IMR-90 (cell line): ENCODE results near the gene DSCAM. TPM values are rescaled to one million over a fixed set of nuclear protein-coding genes. Genes with fewer than 3 reads are reported as not detected.

Experiments
- ATAC-seq: fragments of 200-7000 bp; cut with Tn5 transposase; 2 replicates; pipeline ENCODE4 v1.9.1; 2020; ENCODE audit warnings: low read depth, mild to moderate bottlenecking, moderate library complexity
- BruUV-seq: library from RNA; stranded (reverse); fragments of 400-500 nt; replicated peaks from 2 replicates; lab custom pipeline; 2021; lab: Mats Ljungman, UMichigan
- CTCF ChIA-PET: fragments of 300-600 bp; formaldehyde crosslinking; extraction: SDS; loops from one replicate; lab custom pipeline; 2021; ENCODE audit warnings: antibody characterized with exemption; lab: Yijun Ruan, JAX
- POLR2A ChIA-PET: fragments of 300-600 bp; sonication (Branson Sonifier 250); formaldehyde crosslinking; loops from one replicate; lab custom pipeline; 2022; ENCODE audit warnings: antibody characterized with exemption; ENCODE audit not compliant: unreplicated experiment; lab: Charles Lee
- DNase-seq: peaks from one replicate; pipeline ENCODE4 v3.0.0; 2013
- H2AFZ ChIP-seq: replicated peaks from 2 replicates; pipeline ENCODE3; 2013; ENCODE audit warnings: low read length, mild to moderate bottlenecking; ENCODE audit not compliant: poor library complexity
- H2AK5ac ChIP-seq: 2 replicates; pipeline ENCODE4 v1.6.1; 2013; ENCODE audit warnings: low read depth, low read length, inconsistent platforms
- H2AK9ac ChIP-seq: replicated peaks from 2 replicates; pipeline ENCODE3; 2013; ENCODE audit warnings: mild to moderate bottlenecking, low read depth, low read length, moderate library complexity; ENCODE audit not compliant: poor library complexity
- H2BK120ac ChIP-seq: 2 replicates; pipeline ENCODE4 v1.6.1; 2013; ENCODE audit warnings: low read depth, low read length, inconsistent platforms
- H2BK15ac ChIP-seq: 3 replicates; pipeline ENCODE4 v1.6.1; 2013; ENCODE audit warnings: low read depth, low read length, inconsistent platforms
- H2BK20ac ChIP-seq: 2 replicates; pipeline ENCODE4 v1.6.1; 2013; ENCODE audit warnings: low read depth, mild to moderate bottlenecking, inconsistent platforms, low read length, moderate library complexity
- H2BK5ac ChIP-seq: 2 replicates; pipeline ENCODE4 v1.6.1; 2013; ENCODE audit warnings: mild to moderate bottlenecking, low read depth, low read length, inconsistent platforms; ENCODE audit not compliant: poor library complexity, severe bottlenecking
- H3K14ac ChIP-seq: replicated peaks from 2 replicates; pipeline ENCODE4 v1.6.1; 2013; ENCODE audit warnings: low read depth, low read length, inconsistent platforms
- H3K18ac ChIP-seq: 2 replicates; pipeline ENCODE4 v1.6.1; 2013; ENCODE audit warnings: low read depth, low read length, control low read depth
- H3K23ac ChIP-seq: 2 replicates; pipeline ENCODE4 v1.6.1; 2013; ENCODE audit warnings: low read depth, low read length, inconsistent platforms
- H3K27ac ChIP-seq: 2 replicates; pipeline ENCODE4 v1.5.1; 2013; ENCODE audit warnings: mild to moderate bottlenecking, control low read depth, low read length; ENCODE audit not compliant: insufficient read depth
- H3K27me3 ChIP-seq: 2 replicates; pipeline ENCODE4 v1.6.1; 2013; ENCODE audit warnings: low read length; ENCODE audit not compliant: control insufficient read depth, insufficient read depth
- H3K36me3 ChIP-seq: 2 replicates; pipeline ENCODE4 v1.6.1; 2013; ENCODE audit warnings: low read length, mixed read lengths; ENCODE audit not compliant: control insufficient read depth, insufficient read depth
- H3K4ac ChIP-seq: 2 replicates; pipeline ENCODE4 v1.6.1; 2013; ENCODE audit warnings: low read depth, low read length, inconsistent platforms
- H3K4me1 ChIP-seq: 2 replicates; pipeline ENCODE4 v1.6.1; 2013; ENCODE audit warnings: low read length, mixed read lengths; ENCODE audit not compliant: control insufficient read depth, insufficient read depth
- H3K4me2 ChIP-seq: 2 replicates; pipeline ENCODE4 v1.6.1; 2013; ENCODE audit warnings: low read depth, mild to moderate bottlenecking, control low read depth, low read length, moderate library complexity
- H3K4me3 ChIP-seq: 2 replicates; pipeline ENCODE4 v1.5.1; 2013; ENCODE audit warnings: low read depth, mild to moderate bottlenecking, control low read depth, low read length, moderate library complexity; ENCODE audit not compliant: insufficient read depth
- H3K56ac ChIP-seq: 2 replicates; pipeline ENCODE4 v1.6.1; 2013; ENCODE audit warnings: low read length, inconsistent platforms; ENCODE audit not compliant: insufficient read depth; ENCODE audit errors: extremely low read depth
- H3K79me1 ChIP-seq, 2 experiments: 2 replicates each; pipeline ENCODE4 v1.6.1; 2013; ENCODE audit warnings: low read length in 2 of 2, inconsistent platforms in 1 of 2, low read depth in 1 of 2
- H3K9ac ChIP-seq: 2 replicates; pipeline ENCODE4 v1.6.1; 2013; ENCODE audit warnings: low read depth, low read length, control low read depth
- H3K9me1 ChIP-seq: 2 replicates; pipeline ENCODE4 v1.6.1; 2013; ENCODE audit warnings: low read length, inconsistent platforms; ENCODE audit not compliant: insufficient read depth
- H3K9me3 ChIP-seq: 2 replicates; pipeline ENCODE4 v1.6.1; 2013; ENCODE audit warnings: low read length; ENCODE audit not compliant: control insufficient read depth, insufficient read depth
- H4K20me1 ChIP-seq: 2 replicates; pipeline ENCODE4 v1.6.1; 2013; ENCODE audit warnings: low read length, inconsistent platforms; ENCODE audit not compliant: insufficient read depth
- H4K5ac ChIP-seq: 2 replicates; pipeline ENCODE4 v1.6.1; 2013; ENCODE audit warnings: mild to moderate bottlenecking, low read depth, low read length, control low read depth
- H4K8ac ChIP-seq, 2 experiments: 2 replicates each; pipeline ENCODE4 v1.6.1; 2013; ENCODE audit warnings: low read depth in 2 of 2, low read length in 2 of 2, control low read depth in 1 of 2, inconsistent platforms in 1 of 2
- H4K91ac ChIP-seq: 2 replicates; pipeline ENCODE4 v1.6.1; 2013; ENCODE audit warnings: low read depth, low read length, inconsistent platforms; ENCODE audit not compliant: insufficient read depth
- CEBPB ChIP-seq: IDR thresholded peaks from 2 replicates; pipeline ENCODE4 v1.6.1; 2012; ENCODE audit warnings: low read depth, low read length, improper control_type of control experiment
- CHD1 ChIP-seq: IDR thresholded peaks from 2 replicates; pipeline ENCODE4 v1.6.1; 2012; ENCODE audit warnings: low read depth, low read length, improper control_type of control experiment
- MAFK ChIP-seq: IDR thresholded peaks from 2 replicates; pipeline ENCODE4 v1.6.1; 2012; ENCODE audit warnings: low read depth, low read length, improper control_type of control experiment
- MAZ ChIP-seq: IDR thresholded peaks from 2 replicates; pipeline ENCODE4 v1.6.1; 2012; ENCODE audit warnings: low read depth, mild to moderate bottlenecking, low read length, improper control_type of control experiment, moderate library complexity, borderline replicate concordance
- MXI1 ChIP-seq: IDR thresholded peaks from 2 replicates; pipeline ENCODE4 v1.6.1; 2012; ENCODE audit warnings: low read depth, mild to moderate bottlenecking, low read length, moderate library complexity, borderline replicate concordance
- NFE2L2 ChIP-seq: fragments of 150-350 bp; IDR thresholded peaks from 2 replicates; pipeline ENCODE4 v1.6.1; 2016; ENCODE audit warnings: low read depth, mild to moderate bottlenecking, low read length
- POLR2A ChIP-seq: IDR thresholded peaks from 2 replicates; pipeline ENCODE4 v1.6.1; 2012; ENCODE audit warnings: mild to moderate bottlenecking, low read depth, low read length
- RAD21 ChIP-seq: IDR thresholded peaks from 2 replicates; pipeline ENCODE4 v1.6.1; 2012; ENCODE audit warnings: low read length, improper control_type of control experiment
- RCOR1 ChIP-seq: IDR thresholded peaks from 2 replicates; pipeline ENCODE4 v1.6.1; 2012; ENCODE audit warnings: mild to moderate bottlenecking, low read length, improper control_type of control experiment; ENCODE audit not compliant: insufficient replicate concordance
- RFX5 ChIP-seq: IDR thresholded peaks from 2 replicates; pipeline ENCODE4 v1.8.0; 2012; ENCODE audit warnings: low read depth, mild to moderate bottlenecking, low read length, moderate library complexity
- SMC3 ChIP-seq: fragments of 150-350 bp; IDR thresholded peaks from 2 replicates; pipeline ENCODE4 v1.6.1; 2016; ENCODE audit warnings: low read depth, mild to moderate bottlenecking, antibody characterized with exemption, low read length, moderate library complexity
- WGBS, 2 experiments: methylation state at CpG; one replicate each; pipeline versions ENCODE4 v1.1.5 to v1.1.7; 2013; ENCODE audit warnings: missing lambda C conversion rate in 2 of 2; ENCODE audit not compliant: insufficient read length in 1 of 2; ENCODE audit errors: extremely low coverage in 2 of 2; 5-methylcytosine and 5-hydroxymethylcytosine counted together
- dilution Hi-C: fragments of 300-500 bp; cut with HindIII; formaldehyde crosslinking; loops from one replicate; pipeline ENCODE4 v1.14.3; 2018; ENCODE audit warnings: low sequenced_read_pairs; ENCODE audit not compliant: unreplicated experiment
- in situ Hi-C: fragments of 300-500 bp; cut with MboI; formaldehyde crosslinking; loops from 3 replicates; pipeline ENCODE4 v1.14.3; 2019; ENCODE audit warnings: low sequenced_read_pairs, inconsistent platforms, mixed read lengths
- intact Hi-C: fragments of 100-400 bp; cut with micrococcal nuclease; formaldehyde crosslinking; loops from 2 replicates; pipeline ENCODE4 v1.10.0; 2022
- polyA plus RNA-seq, 3 experiments: library from polyadenylated mRNA; depleted of rRNA; stranded (reverse); fragments of >200 nt; gene quantifications; 2 replicates each; pipeline ENCODE4 v1.2.3, GENCODE V29; 2012; ENCODE audit warnings: low replicate concordance in 1 of 3
- total RNA-seq: library from RNA; depleted of rRNA; stranded (reverse); fragments of >200 nt; gene quantifications from 2 replicates; pipeline ENCODE4 v1.2.3, GENCODE V29; 2012
- TF ChIP-seq, protein P1 (sequence below): conservative IDR thresholded peaks from 2 replicates; pipeline ENCODE4 v1.5.1; 2012; ENCODE audit warnings: mild to moderate bottlenecking, low read depth, low read length, improper control_type of control experiment
- TF ChIP-seq, protein P2 (sequence below): fragments of 150-350 bp; IDR thresholded peaks from 2 replicates; pipeline ENCODE4 v1.6.1; 2017; ENCODE audit warnings: mild to moderate bottlenecking, antibody characterized with exemption, low read length, low read depth
- TF ChIP-seq, protein P3 (sequence below): fragments of 150-350 bp; IDR thresholded peaks from 2 replicates; pipeline ENCODE4 v1.6.1; 2016; ENCODE audit warnings: low read depth, mild to moderate bottlenecking, low read length, moderate library complexity, borderline replicate concordance

The DSCAM gene
- total and polyA plus RNA-seq, 2 of the 4 experiments (the other 2 are of a cell fraction) = under 0.01 to 0.02 TPM

DNA sequence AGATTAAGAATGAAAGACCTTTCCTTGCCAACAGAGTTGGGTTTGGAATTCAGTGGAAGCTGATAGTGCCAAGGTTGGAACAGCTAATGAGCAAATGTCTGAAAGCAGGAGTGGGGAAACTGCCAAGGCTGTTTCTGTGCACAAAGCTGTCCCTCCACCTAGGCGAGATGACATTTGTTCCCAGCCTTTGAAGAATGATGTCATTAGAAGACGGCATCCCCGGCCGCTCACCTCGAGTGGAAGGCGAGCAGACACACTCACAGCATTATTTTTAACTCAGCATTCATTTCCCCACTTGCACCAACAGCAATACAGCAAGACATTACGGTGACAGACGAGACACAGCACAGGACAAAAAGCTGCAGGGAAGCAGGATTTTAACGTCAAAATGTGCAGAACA, 515.8 kb downstream of the DSCAM start:
- no peak overlapping the region for H4K91ac ChIP-seq

More for the DNA sequence above, 515.8 kb downstream of the DSCAM start:
- no peak overlapping the region for H3K56ac ChIP-seq
- no peaks in the 10 kb centered on the region for H3K36me3 ChIP-seq
- dilution Hi-C loops (no loop called here), intact Hi-C loops (no loop called here), in situ Hi-C loops (no loop called here)
- H3K23ac ChIP-seq = no peak overlapping the region
- H3K18ac ChIP-seq = no peak overlapping the region
- no peaks in the 10 kb centered on the region for H3K4me1 ChIP-seq
- DNase-seq = no peak
- no peak for ATAC-seq
- no peak overlapping the region for H3K14ac ChIP-seq
- H2AK5ac ChIP-seq = no peak overlapping the region
- BruUV-seq = no TSS peak
- TF ChIP-seq RCOR1 = no peak
- TF ChIP-seq MAZ = no peak
- TF ChIP-seq, protein P1, sequence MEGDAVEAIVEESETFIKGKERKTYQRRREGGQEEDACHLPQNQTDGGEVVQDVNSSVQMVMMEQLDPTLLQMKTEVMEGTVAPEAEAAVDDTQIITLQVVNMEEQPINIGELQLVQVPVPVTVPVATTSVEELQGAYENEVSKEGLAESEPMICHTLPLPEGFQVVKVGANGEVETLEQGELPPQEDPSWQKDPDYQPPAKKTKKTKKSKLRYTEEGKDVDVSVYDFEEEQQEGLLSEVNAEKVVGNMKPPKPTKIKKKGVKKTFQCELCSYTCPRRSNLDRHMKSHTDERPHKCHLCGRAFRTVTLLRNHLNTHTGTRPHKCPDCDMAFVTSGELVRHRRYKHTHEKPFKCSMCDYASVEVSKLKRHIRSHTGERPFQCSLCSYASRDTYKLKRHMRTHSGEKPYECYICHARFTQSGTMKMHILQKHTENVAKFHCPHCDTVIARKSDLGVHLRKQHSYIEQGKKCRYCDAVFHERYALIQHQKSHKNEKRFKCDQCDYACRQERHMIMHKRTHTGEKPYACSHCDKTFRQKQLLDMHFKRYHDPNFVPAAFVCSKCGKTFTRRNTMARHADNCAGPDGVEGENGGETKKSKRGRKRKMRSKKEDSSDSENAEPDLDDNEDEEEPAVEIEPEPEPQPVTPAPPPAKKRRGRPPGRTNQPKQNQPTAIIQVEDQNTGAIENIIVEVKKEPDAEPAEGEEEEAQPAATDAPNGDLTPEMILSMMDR = no peak
- no peak for TF ChIP-seq SMC3
- TF ChIP-seq, protein P2, sequence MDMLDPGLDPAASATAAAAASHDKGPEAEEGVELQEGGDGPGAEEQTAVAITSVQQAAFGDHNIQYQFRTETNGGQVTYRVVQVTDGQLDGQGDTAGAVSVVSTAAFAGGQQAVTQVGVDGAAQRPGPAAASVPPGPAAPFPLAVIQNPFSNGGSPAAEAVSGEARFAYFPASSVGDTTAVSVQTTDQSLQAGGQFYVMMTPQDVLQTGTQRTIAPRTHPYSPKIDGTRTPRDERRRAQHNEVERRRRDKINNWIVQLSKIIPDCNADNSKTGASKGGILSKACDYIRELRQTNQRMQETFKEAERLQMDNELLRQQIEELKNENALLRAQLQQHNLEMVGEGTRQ = no peak
- TF ChIP-seq POLR2A = no peak
- TF ChIP-seq CHD1 = no peak
- TF ChIP-seq, protein P3, sequence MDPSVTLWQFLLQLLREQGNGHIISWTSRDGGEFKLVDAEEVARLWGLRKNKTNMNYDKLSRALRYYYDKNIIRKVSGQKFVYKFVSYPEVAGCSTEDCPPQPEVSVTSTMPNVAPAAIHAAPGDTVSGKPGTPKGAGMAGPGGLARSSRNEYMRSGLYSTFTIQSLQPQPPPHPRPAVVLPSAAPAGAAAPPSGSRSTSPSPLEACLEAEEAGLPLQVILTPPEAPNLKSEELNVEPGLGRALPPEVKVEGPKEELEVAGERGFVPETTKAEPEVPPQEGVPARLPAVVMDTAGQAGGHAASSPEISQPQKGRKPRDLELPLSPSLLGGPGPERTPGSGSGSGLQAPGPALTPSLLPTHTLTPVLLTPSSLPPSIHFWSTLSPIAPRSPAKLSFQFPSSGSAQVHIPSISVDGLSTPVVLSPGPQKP = no peak
- no peak for TF ChIP-seq NFE2L2
- no peak for TF ChIP-seq RAD21
- no peak for TF ChIP-seq CEBPB
- no peak for TF ChIP-seq MAFK
- TF ChIP-seq RFX5 = no peak
- TF ChIP-seq MXI1 = no peak
- peaks cover 15% of the 10 kb centered on the region for H3K9me3 ChIP-seq
- H2AFZ ChIP-seq = no peak overlapping the region
- H4K20me1 ChIP-seq = no peaks in the 10 kb centered on the region
- no peak overlapping the region for H3K4me2 ChIP-seq
- POLR2A ChIA-PET = no interaction called here
- no peak overlapping the region for H2BK20ac ChIP-seq
- H3K4me3 ChIP-seq = no peak overlapping the region
- H3K27ac ChIP-seq = no peak overlapping the region
- no peak overlapping the region for H3K9ac ChIP-seq
- no peak overlapping the region for H4K5ac ChIP-seq
- H2AK9ac ChIP-seq = no peak overlapping the region
- WGBS, 2 experiments = 18% methylated on average over 4 of the region's 9 CpGs; no CpG with 5 or more reads in 1 of the 2 experiments
- H3K79me1 ChIP-seq = no peaks in the 10 kb centered on the region
- no peak overlapping the region for H4K8ac ChIP-seq
- H3K4ac ChIP-seq = no peak overlapping the region
- no peak overlapping the region for H2BK120ac ChIP-seq
- no peak overlapping the region for H2BK15ac ChIP-seq
- CTCF ChIA-PET = no interaction called here
- H2BK5ac ChIP-seq = no peak overlapping the region
- H3K27me3 ChIP-seq = no peaks in the 10 kb centered on the region
- no peaks in the 10 kb centered on the region for H3K9me1 ChIP-seq
